Tibial nerve (tissue), 4 donors: ENCODE results near the gene FAM131C. TPM values are rescaled to one million over a fixed set of nuclear protein-coding genes. Genes with fewer than 3 reads are reported as not detected.
"Not testable (repeated sequence)": the region's sequence is repeated elsewhere in the genome, so short reads cannot be mapped to it uniquely, and the experiment has no call there.

Experiments
- DNase-seq, 2 donors: peaks; one replicate each; pipeline ENCODE4 v3.0.0-alpha.2; 2019; ENCODE audit warnings: low spot score in 2 of 2
- H3K27ac ChIP-seq, 4 donors: fragments of 200-600 bp; sonication (generic) in 3 of 4; one replicate each; pipeline ENCODE4 v1.5.1; 2017 to 2019; ENCODE audit warnings: mild to moderate bottlenecking in 1 of 4
- H3K27me3 ChIP-seq, 2 donors: fragments of 200-600 bp; sonication (generic) in 1 of 2; one replicate each; pipeline versions ENCODE4 v1.5.1 to v1.6.0; 2017 to 2019
- H3K36me3 ChIP-seq, 3 donors: fragments of 200-600 bp; sonication (generic); one replicate each; pipeline ENCODE4 v1.5.1; 2018 to 2019
- H3K4me1 ChIP-seq, 4 donors: fragments of 200-600 bp; sonication (generic) in 3 of 4; one replicate each; pipeline ENCODE4 v1.5.1; 2017 to 2019
- H3K4me3 ChIP-seq, 4 donors: fragments of 200-600 bp; sonication (generic) in 3 of 4; one replicate each; pipeline ENCODE4 v1.5.1; 2017 to 2019; ENCODE audit warnings: mild to moderate bottlenecking in 1 of 4, moderate library complexity in 1 of 4
- H3K9me3 ChIP-seq, 4 donors: fragments of 200-600 bp; sonication (generic) in 3 of 4; one replicate each; pipeline ENCODE4 v1.5.1; 2017 to 2019
- CTCF ChIP-seq, 5 experiments: fragments of 200-600 bp in 3 of 5; fragments of 450-650 bp in 2 of 5; sonication (generic) in 3 of 5; IDR thresholded peaks; one replicate each; pipeline ENCODE4 v1.5.1; 2016 to 2019; ENCODE audit warnings: antibody characterized with exemption in 5 of 5, mild to moderate bottlenecking in 3 of 5, moderate library complexity in 2 of 5
- EP300 ChIP-seq, 2 donors: sonication (generic); formaldehyde crosslinking; IDR thresholded peaks; one replicate each; pipeline ENCODE4 v1.6.1; 2017; ENCODE audit warnings: antibody characterized with exemption in 2 of 2, mild to moderate bottlenecking in 1 of 2
- POLR2A ChIP-seq, 2 donors: fragments of 450-650 bp; IDR thresholded peaks; one replicate each; pipeline ENCODE4 v1.6.1; 2017; ENCODE audit warnings: antibody characterized with exemption in 2 of 2, mild to moderate bottlenecking in 2 of 2, moderate library complexity in 2 of 2
- whole genome bisulfite sequencing, 2 donors: methylation state at CpG; one replicate each; pipeline ENCODE4 v1.1.5; 2018; 5-methylcytosine and 5-hydroxymethylcytosine counted together
- total RNA-seq, 4 donors: library from RNA; depleted of rRNA; stranded (reverse); fragments of >200 nt; gene quantifications; one replicate each; pipeline ENCODE4 v1.1.0, GENCODE V29; 2016

Gene FAM131C
- total RNA-seq, 4 donors from 2014 or later, result not detected

GRCh38 chr1:16066245-16066644 is 7.2 kb downstream of the FAM131C start:
- peaks cover 0 to 14% (median 2%) of the 10 kb centered on the region in 4 donors for H3K4me1 ChIP-seq
- no peaks in the 10 kb centered on the region for H3K27me3 ChIP-seq
- 55 to 73% methylated on average over 1 to 4 of the region's 4 CpGs for WGBS, 2 donors
- H3K9me3 ChIP-seq, result no peaks in the 10 kb centered on the region
- TF ChIP-seq EP300 (IDR thresholded peaks at IDR 0.05) (no peak), CTCF (IDR thresholded peaks at IDR 0.05) (no peak), POLR2A (IDR thresholded peaks at IDR 0.05) (no peak)
- DNase-seq, result no peak
- H3K4me3 ChIP-seq, result no peak overlapping the region
- no peaks in the 10 kb centered on the region for H3K36me3 ChIP-seq
- H3K27ac ChIP-seq, result no peak overlapping the region

GRCh38 chr1:16065269-16065576 is 8.2 kb downstream of the FAM131C start:
- Histone ChIP-seq H3K4me1 (peaks cover 0 to 14% (median 2%) of the 10 kb centered on the region in 4 donors), H3K4me3 (no peak overlapping the region), H3K9me3 (no peaks in the 10 kb centered on the region), H3K27me3 (no peaks in the 10 kb centered on the region), H3K27ac (no peak overlapping the region), H3K36me3 (no peaks in the 10 kb centered on the region)
- WGBS, 2 donors, result 71 to 73% methylated on average over 8 of the region's 8 CpGs
- DNase-seq, result no peak
- no peak for TF ChIP-seq CTCF (IDR thresholded peaks at IDR 0.05)
- no peak for TF ChIP-seq POLR2A (IDR thresholded peaks at IDR 0.05)
- no peak for TF ChIP-seq EP300 (IDR thresholded peaks at IDR 0.05)

GRCh38 chr1:16064536-16065268 is 8.7 kb downstream of the FAM131C start:
- Histone ChIP-seq H3K9me3 (no peaks in the 10 kb centered on the region), H3K27ac (no peak overlapping the region), H3K4me3 (no peak overlapping the region), H3K36me3 (no peaks in the 10 kb centered on the region), H3K27me3 (no peaks in the 10 kb centered on the region), H3K4me1 (peaks cover 0 to 14% (median 2%) of the 10 kb centered on the region in 4 donors)
- no peak for DNase-seq
- 41 to 45% methylated on average over 13 of the region's 13 CpGs for WGBS, 2 donors
- TF ChIP-seq CTCF (IDR thresholded peaks at IDR 0.05), result no peak
- TF ChIP-seq EP300 (IDR thresholded peaks at IDR 0.05), result no peak
- no peak for TF ChIP-seq POLR2A (IDR thresholded peaks at IDR 0.05)

- no peak overlapping the region for H3K4me3 ChIP-seq
- no peak for TF ChIP-seq CTCF (IDR thresholded peaks at IDR 0.05)
- no peak for TF ChIP-seq EP300 (IDR thresholded peaks at IDR 0.05)
- TF ChIP-seq POLR2A (IDR thresholded peaks at IDR 0.05), result no peak
- H3K4me1 ChIP-seq, result peaks cover 0 to 14% (median 2%) of the 10 kb centered on the region in 4 donors
- H3K27ac ChIP-seq, result no peak overlapping the region
- no peaks in the 10 kb centered on the region for H3K36me3 ChIP-seq
- H3K9me3 ChIP-seq, result no peaks in the 10 kb centered on the region
- WGBS, 2 donors, result 54 to 61% methylated on average over 9 of the region's 9 CpGs
- no peak for DNase-seq
- H3K27me3 ChIP-seq, result no peaks in the 10 kb centered on the region
Observed at GRCh38 chr1:16063921-16064320, 9.5 kb downstream of the FAM131C start.

- H3K36me3 ChIP-seq, result no peaks in the 10 kb centered on the region
- H3K4me3 ChIP-seq, result no peak overlapping the region
- 89 to 93% methylated on average over 15 of the region's 15 CpGs for WGBS, 2 donors
- H3K9me3 ChIP-seq, result no peaks in the 10 kb centered on the region
- no peak for DNase-seq
- peaks cover 0 to 11% (median 2%) of the 10 kb centered on the region in 4 donors for H3K4me1 ChIP-seq
- no peak for TF ChIP-seq POLR2A (IDR thresholded peaks at IDR 0.05)
- no peak for TF ChIP-seq EP300 (IDR thresholded peaks at IDR 0.05)
- TF ChIP-seq CTCF (IDR thresholded peaks at IDR 0.05), result no peak
- no peak overlapping the region for H3K27ac ChIP-seq
- H3K27me3 ChIP-seq, result no peaks in the 10 kb centered on the region
Observed at GRCh38 chr1:16063226-16063829, 10.1 kb downstream of the FAM131C start.

GRCh38 chr1:16062687-16063075 is 10.8 kb downstream of the FAM131C start:
- H3K4me1 ChIP-seq, H3K4me3 ChIP-seq, DNase-seq, H3K27me3 ChIP-seq, H3K27ac ChIP-seq, H3K36me3 ChIP-seq, H3K9me3 ChIP-seq: not testable (repeated sequence)
- WGBS, 2 donors, result 78 to 81% methylated on average over 9 of the region's 9 CpGs

- not testable (repeated sequence) for H3K27me3 ChIP-seq, H3K4me1 ChIP-seq, H3K36me3 ChIP-seq, H3K4me3 ChIP-seq, H3K9me3 ChIP-seq, DNase-seq, H3K27ac ChIP-seq
- 58 to 75% methylated on average over 8 to 12 of the region's 18 CpGs for WGBS, 2 donors
Observed at GRCh38 chr1:16061989-16062686, 11.3 kb downstream of the FAM131C start.
